ENCODE measurements around the gene PRKCA. TPM values are rescaled to one million over a fixed set of nuclear protein-coding genes. Genes with fewer than 3 reads are reported as not detected.
A peak's percentile ranks its signal among the peaks of the same experiment; 100 is the strongest.

Gene PRKCA
- total RNA-seq, 1 experiment from 2014 or later, result 29.5 TPM

DNA sequence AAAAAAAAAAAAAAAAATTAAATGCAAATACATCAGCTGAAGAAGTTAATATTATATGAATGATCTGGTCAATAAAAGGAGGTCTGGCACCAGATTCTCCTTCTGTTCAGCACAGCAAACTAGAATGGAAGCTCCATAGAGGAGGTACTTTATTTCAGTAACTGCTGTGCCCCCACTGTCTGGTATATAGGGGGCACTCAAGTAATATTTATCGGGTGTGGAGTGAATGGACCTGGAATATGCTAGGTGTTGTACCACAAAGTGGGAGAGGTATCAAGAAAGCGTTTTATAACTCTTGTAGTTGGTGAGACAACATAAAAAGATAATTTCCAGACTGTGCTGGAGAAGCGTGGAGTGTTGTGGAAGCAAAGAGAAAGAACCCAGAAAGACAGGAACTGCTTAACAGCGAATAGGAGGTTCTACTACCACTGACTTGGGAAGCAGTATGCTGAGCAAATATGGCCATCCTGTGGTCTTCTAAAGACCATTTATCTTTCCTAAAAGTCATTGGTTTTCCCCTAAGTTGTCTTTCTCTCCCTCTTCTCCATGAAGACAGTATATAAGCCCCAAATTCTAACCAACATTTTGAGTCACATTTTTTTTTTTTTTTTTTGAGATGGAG is 12.2 kb upstream of the PRKCA start:
- Mint-ChIP-seq H3K4me3 (no peak overlapping the region), H3K9me3 (no peaks in the 10 kb centered on the region), H3K27me3 (ENCODE audit: low read depth) (no peaks in the 10 kb centered on the region), H3K27ac (no peak overlapping the region), H3K4me1 (no peaks in the 10 kb centered on the region), H3K36me3 (no peaks in the 10 kb centered on the region)
- ATAC-seq (peak; percentile 70), DNase-seq (ENCODE audit: low spot score) (no peak)
- TF ChIP-seq ETV6 (CRISPR knock-in tag; IDR thresholded peaks at IDR 0.05), result no peak
- TF ChIP-seq CBFB (CRISPR knock-in tag; IDR thresholded peaks at IDR 0.05; ENCODE audit: low read depth), result no peak
- no peak for TF ChIP-seq FOXP1 (CRISPR knock-in tag; IDR thresholded peaks at IDR 0.05; ENCODE audit: borderline replicate concordance)
- no peak for TF ChIP-seq ZNF671 (CRISPR knock-in tag; IDR thresholded peaks at IDR 0.05)
- no peak for TF ChIP-seq GRHL2 (CRISPR knock-in tag; IDR thresholded peaks at IDR 0.05; ENCODE audit: insufficient replicate concordance, severe bottlenecking)
- TF ChIP-seq TEAD1 (CRISPR knock-in tag; IDR thresholded peaks at IDR 0.05), result no peak
- no peak for TF ChIP-seq ARID4B (CRISPR knock-in tag; IDR thresholded peaks at IDR 0.05; ENCODE audit: borderline replicate concordance)
- TF ChIP-seq ERG (CRISPR knock-in tag; IDR thresholded peaks at IDR 0.05), result no peak
- no peak for TF ChIP-seq HMGXB4 (CRISPR knock-in tag; IDR thresholded peaks at IDR 0.05)
- TF ChIP-seq, protein P1, sequence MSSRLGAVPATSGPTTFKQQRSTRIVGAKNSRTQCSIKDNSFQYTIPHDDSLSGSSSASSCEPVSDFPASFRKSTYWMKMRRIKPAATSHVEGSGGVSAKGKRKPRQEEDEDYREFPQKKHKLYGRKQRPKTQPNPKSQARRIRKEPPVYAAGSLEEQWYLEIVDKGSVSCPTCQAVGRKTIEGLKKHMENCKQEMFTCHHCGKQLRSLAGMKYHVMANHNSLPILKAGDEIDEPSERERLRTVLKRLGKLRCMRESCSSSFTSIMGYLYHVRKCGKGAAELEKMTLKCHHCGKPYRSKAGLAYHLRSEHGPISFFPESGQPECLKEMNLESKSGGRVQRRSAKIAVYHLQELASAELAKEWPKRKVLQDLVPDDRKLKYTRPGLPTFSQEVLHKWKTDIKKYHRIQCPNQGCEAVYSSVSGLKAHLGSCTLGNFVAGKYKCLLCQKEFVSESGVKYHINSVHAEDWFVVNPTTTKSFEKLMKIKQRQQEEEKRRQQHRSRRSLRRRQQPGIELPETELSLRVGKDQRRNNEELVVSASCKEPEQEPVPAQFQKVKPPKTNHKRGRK (CRISPR knock-in tag; IDR thresholded peaks at IDR 0.05; ENCODE audit: borderline replicate concordance), result no peak
- TF ChIP-seq, protein P2, sequence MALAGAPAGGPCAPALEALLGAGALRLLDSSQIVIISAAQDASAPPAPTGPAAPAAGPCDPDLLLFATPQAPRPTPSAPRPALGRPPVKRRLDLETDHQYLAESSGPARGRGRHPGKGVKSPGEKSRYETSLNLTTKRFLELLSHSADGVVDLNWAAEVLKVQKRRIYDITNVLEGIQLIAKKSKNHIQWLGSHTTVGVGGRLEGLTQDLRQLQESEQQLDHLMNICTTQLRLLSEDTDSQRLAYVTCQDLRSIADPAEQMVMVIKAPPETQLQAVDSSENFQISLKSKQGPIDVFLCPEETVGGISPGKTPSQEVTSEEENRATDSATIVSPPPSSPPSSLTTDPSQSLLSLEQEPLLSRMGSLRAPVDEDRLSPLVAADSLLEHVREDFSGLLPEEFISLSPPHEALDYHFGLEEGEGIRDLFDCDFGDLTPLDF (CRISPR knock-in tag; IDR thresholded peaks at IDR 0.05), result no peak
- no peak for TF ChIP-seq CDX4 (CRISPR knock-in tag; IDR thresholded peaks at IDR 0.05; ENCODE audit: borderline replicate concordance)
- ChIA-PET POLR2A (no interaction called here), CTCF (interaction anchor here (1.4 to 1.5 kb wide), 2 partner anchors 16 to 384 kb away, joined by 4 to 5 read pairs; no protein-coding TSS in a partner anchor)

DNA sequence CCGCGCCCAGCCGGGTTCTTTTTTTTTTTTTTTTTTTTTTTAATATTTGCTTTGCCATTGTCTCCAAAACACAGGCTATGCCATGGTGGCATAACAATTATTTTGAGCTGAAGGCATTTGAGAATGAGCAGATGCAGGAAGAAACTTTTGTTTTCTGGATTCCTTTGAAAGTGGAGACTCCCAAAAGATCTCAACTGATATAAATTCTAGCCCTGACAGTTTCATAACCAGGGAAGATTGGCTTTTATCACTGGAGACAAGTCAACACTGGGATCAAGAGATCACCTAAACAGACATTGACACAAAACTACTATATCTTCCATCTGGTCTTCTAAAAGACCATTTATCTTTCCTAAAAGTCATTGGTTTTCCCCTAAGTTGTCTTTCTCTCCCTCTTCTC is 10.1 kb upstream of the PRKCA start:
- H3K27me3 Mint-ChIP-seq (ENCODE audit: low read depth), result no peaks in the 10 kb centered on the region
- no peak overlapping the region for H3K4me3 Mint-ChIP-seq
- no peaks in the 10 kb centered on the region for H3K36me3 Mint-ChIP-seq
- no peaks in the 10 kb centered on the region for H3K4me1 Mint-ChIP-seq
- ChIA-PET CTCF (interaction anchor here (0.6 to 0.7 kb wide), 2 partner anchors 92 to 274 kb away, joined by 3 to 4 read pairs; no protein-coding TSS in a partner anchor), POLR2A (interaction anchor here (0.7 kb wide), 1 partner anchor 231 kb away, joined by 4 read pairs; no protein-coding TSS in a partner anchor)
- DNase-seq (ENCODE audit: low spot score) (no peak), ATAC-seq (no peak)
- no peak overlapping the region for H3K27ac Mint-ChIP-seq
- H3K9me3 Mint-ChIP-seq, result no peaks in the 10 kb centered on the region
- no peak for TF ChIP-seq JAZF1 (CRISPR knock-in tag; IDR thresholded peaks at IDR 0.05)
- TF ChIP-seq ESRRA (CRISPR knock-in tag; IDR thresholded peaks at IDR 0.05; ENCODE audit: borderline replicate concordance), result no peak
- TF ChIP-seq CBFB (CRISPR knock-in tag; IDR thresholded peaks at IDR 0.05; ENCODE audit: low read depth), result no peak
- no peak for TF ChIP-seq ZNF425 (CRISPR knock-in tag; conservative IDR thresholded peaks at IDR 0.05)
- no peak for TF ChIP-seq SMAD3 (CRISPR knock-in tag; IDR thresholded peaks at IDR 0.05; ENCODE audit: borderline replicate concordance)
- TF ChIP-seq ATF1 (CRISPR knock-in tag; IDR thresholded peaks at IDR 0.05), result no peak
- TF ChIP-seq ERG (CRISPR knock-in tag; IDR thresholded peaks at IDR 0.05), result no peak
- no peak for TF ChIP-seq TCF7 (CRISPR knock-in tag; IDR thresholded peaks at IDR 0.05; ENCODE audit: low read depth)

All from WTC11 (cell line).